H9 (cell line): ENCODE measurements around the gene PXYLP1. TPM values are rescaled to one million over a fixed set of nuclear protein-coding genes. Genes with fewer than 3 reads are reported as not detected.
A peak's percentile ranks its signal among the peaks of the same experiment; 100 is the strongest.

Experiments
- DNase-seq: peaks from one replicate; pipeline ENCODE4 v3.0.0-alpha.2; 2017
- H2AFZ ChIP-seq: one replicate; pipeline ENCODE4 v1.6.1; 2013; ENCODE audit warnings: mild to moderate bottlenecking, low read length, control low read depth, moderate library complexity
- H2AK5ac ChIP-seq: 2 replicates; pipeline ENCODE4 v1.6.1; 2013; ENCODE audit warnings: low read length, control low read depth, mixed read lengths; ENCODE audit not compliant: insufficient read length
- H2BK120ac ChIP-seq: one replicate; pipeline ENCODE4 v1.6.1; 2013; ENCODE audit warnings: low read depth, mild to moderate bottlenecking, low read length, control low read depth, inconsistent platforms; ENCODE audit not compliant: poor library complexity, severe bottlenecking
- H2BK12ac ChIP-seq: 2 replicates; pipeline ENCODE4 v1.6.1; 2013; ENCODE audit warnings: low read length, control low read depth, mixed read lengths, low read depth; ENCODE audit not compliant: insufficient read length
- H2BK15ac ChIP-seq: 2 replicates; pipeline ENCODE4 v1.6.1; 2013; ENCODE audit warnings: low read depth, low read length, control low read depth
- H2BK20ac ChIP-seq: one replicate; pipeline ENCODE4 v1.6.1; 2013; ENCODE audit warnings: low read depth, mild to moderate bottlenecking, low read length, control low read depth, inconsistent platforms; ENCODE audit not compliant: poor library complexity, severe bottlenecking
- H2BK5ac ChIP-seq: 2 replicates; pipeline ENCODE4 v1.6.1; 2013; ENCODE audit warnings: low read length, control low read depth, mixed read lengths; ENCODE audit not compliant: insufficient read length
- H3K14ac ChIP-seq: 2 replicates; pipeline ENCODE4 v1.6.1; 2013; ENCODE audit warnings: low read length, control low read depth; ENCODE audit not compliant: insufficient read depth
- H3K18ac ChIP-seq: 2 replicates; pipeline ENCODE4 v1.6.1; 2013; ENCODE audit warnings: low read depth, mild to moderate bottlenecking, mixed read lengths, low read length, control low read depth; ENCODE audit not compliant: insufficient read length
- H3K23ac ChIP-seq: 2 replicates; pipeline ENCODE4 v1.6.1; 2013; ENCODE audit warnings: low read length, control low read depth, mixed read lengths, low read depth; ENCODE audit not compliant: insufficient read length
- H3K23me2 ChIP-seq: 2 replicates; pipeline ENCODE4 v1.6.1; 2013; ENCODE audit warnings: low read depth, mild to moderate bottlenecking, mixed read lengths, low read length, control low read depth; ENCODE audit not compliant: insufficient read length, poor library complexity, severe bottlenecking
- H3K27ac ChIP-seq: 2 replicates; pipeline ENCODE4 v1.5.1; 2013; ENCODE audit warnings: low read length, control low read depth, mixed read lengths, low read depth; ENCODE audit not compliant: insufficient read length
- H3K27me3 ChIP-seq: 2 replicates; pipeline ENCODE4 v1.6.1; 2013; ENCODE audit warnings: low read length, control low read depth, inconsistent platforms; ENCODE audit not compliant: insufficient read depth
- H3K4ac ChIP-seq: 2 replicates; pipeline ENCODE4 v1.6.1; 2013; ENCODE audit warnings: low read depth, mild to moderate bottlenecking, control low read depth, inconsistent platforms, low read length, moderate library complexity
- H3K4me1 ChIP-seq: 2 replicates; pipeline ENCODE4 v1.6.1; 2013; ENCODE audit warnings: low read length, control low read depth, inconsistent platforms; ENCODE audit not compliant: insufficient read depth
- H3K4me2 ChIP-seq: 2 replicates; pipeline ENCODE4 v1.6.1; 2013; ENCODE audit warnings: low read length, control low read depth, mixed read lengths; ENCODE audit not compliant: insufficient read length, insufficient read depth
- H3K56ac ChIP-seq: 2 replicates; pipeline ENCODE4 v1.6.1; 2013; ENCODE audit warnings: low read depth, mild to moderate bottlenecking, mixed read lengths, low read length, control low read depth; ENCODE audit not compliant: insufficient read length
- H3K79me1 ChIP-seq: 2 replicates; pipeline ENCODE4 v1.6.1; 2013; ENCODE audit warnings: low read depth, mild to moderate bottlenecking, moderate library complexity, low read length, control low read depth, inconsistent platforms; ENCODE audit not compliant: insufficient read depth, poor library complexity, severe bottlenecking
- H3K79me2 ChIP-seq: 2 replicates; pipeline ENCODE4 v1.6.1; 2013; ENCODE audit warnings: low read length, control low read depth, inconsistent platforms; ENCODE audit not compliant: insufficient read depth
- H3K9ac ChIP-seq: 2 replicates; pipeline ENCODE4 v1.6.1; 2013; ENCODE audit warnings: low read length, control low read depth, mixed read lengths; ENCODE audit not compliant: insufficient read length; ENCODE audit errors: extremely low read depth
- H3K9me3 ChIP-seq: one replicate; pipeline ENCODE4 v1.6.1; 2013; ENCODE audit warnings: low read depth, low read length, inconsistent platforms; ENCODE audit not compliant: control insufficient read depth
- H3T11ph ChIP-seq: one replicate; pipeline ENCODE4 v1.6.1; 2013; ENCODE audit warnings: mild to moderate bottlenecking, low read length, control low read depth, inconsistent platforms
- H4K20me1 ChIP-seq: one replicate; pipeline ENCODE4 v1.6.1; 2013; ENCODE audit not compliant: control insufficient read depth, insufficient read length, insufficient read depth
- H4K5ac ChIP-seq: 2 replicates; pipeline ENCODE4 v1.6.1; 2013; ENCODE audit warnings: low read depth, mild to moderate bottlenecking, mixed read lengths, low read length, control low read depth; ENCODE audit not compliant: insufficient read length
- H4K8ac ChIP-seq: replicated peaks from 2 replicates; pipeline ENCODE4 v1.6.1; 2013; ENCODE audit warnings: low read length, control low read depth, mixed read lengths, low read depth; ENCODE audit not compliant: insufficient read length
- H4K91ac ChIP-seq: 2 replicates; pipeline ENCODE4 v1.6.1; 2013; ENCODE audit warnings: low read depth, mild to moderate bottlenecking, moderate library complexity, mixed read lengths, low read length, control low read depth; ENCODE audit not compliant: insufficient read length
- H3K27ac Mint-ChIP-seq, 3 experiments: 2 replicates in 2 of 3; 3 replicates in 1 of 3; pipeline ENCODE4 v1.8.0; 2020 to 2021; ENCODE audit warnings: mixed read lengths in 3 of 3, mild to moderate bottlenecking in 1 of 3, moderate library complexity in 1 of 3
- H3K27me3 Mint-ChIP-seq: 2 replicates; pipeline ENCODE4 v1.8.0; 2021; ENCODE audit warnings: low read depth, mild to moderate bottlenecking, moderate library complexity, mixed read lengths
- H3K36me3 Mint-ChIP-seq, 3 experiments: 2 replicates in 2 of 3; 3 replicates in 1 of 3; pipeline ENCODE4 v1.8.0; 2020 to 2021; ENCODE audit warnings: low read depth in 3 of 3, mixed read lengths in 3 of 3; ENCODE audit not compliant: insufficient read depth in 1 of 3
- H3K4me1 Mint-ChIP-seq, 2 experiments: 2 replicates each; pipeline ENCODE4 v1.8.0; 2020; ENCODE audit warnings: mixed read lengths in 2 of 2
- H3K4me3 Mint-ChIP-seq, 2 experiments: 2 replicates in 1 of 2; 3 replicates in 1 of 2; pipeline ENCODE4 v1.8.0; 2020 to 2021; ENCODE audit warnings: mild to moderate bottlenecking in 2 of 2, mixed read lengths in 2 of 2, moderate library complexity in 1 of 2
- H3K9me3 Mint-ChIP-seq, 2 experiments: 2 replicates in 1 of 2; 3 replicates in 1 of 2; pipeline ENCODE4 v1.8.0; 2020; ENCODE audit warnings: mild to moderate bottlenecking in 2 of 2, mixed read lengths in 2 of 2, moderate library complexity in 1 of 2
- WGBS: extraction: QIAGEN DNeasy Blood & Tissue Kit; methylation state at CpG from one replicate; pipeline ENCODE4 v1.1.7; 2013; ENCODE audit warnings: missing lambda C conversion rate, low lambda C conversion rate, mixed read lengths; ENCODE audit not compliant: insufficient read length; ENCODE audit errors: extremely low coverage; 5-methylcytosine and 5-hydroxymethylcytosine counted together
- total RNA-seq: library from RNA; stranded (reverse); gene quantifications from 2 replicates; pipeline ENCODE4 v1.2.1, GENCODE V29; 2021
- TF ChIP-seq, protein P1 (sequence below): fragments of 200-600 bp; sonication (generic); conservative IDR thresholded peaks from 3 replicates; pipeline ENCODE4 v1.8.0; 2021; ENCODE audit warnings: antibody characterized with exemption, mild to moderate bottlenecking

PXYLP1 gene
- total RNA-seq, 1 experiment from 2014 or later, result 17.9 TPM

- Histone ChIP-seq H2AFZ (no peak overlapping the region), H2BK20ac (no peak overlapping the region), H3K27me3 (no peaks in the 10 kb centered on the region), H3K27ac (no peak overlapping the region), H4K20me1 (no peaks in the 10 kb centered on the region), H3K23me2 (no peaks in the 10 kb centered on the region), H3K14ac (no peak overlapping the region), H3K56ac (no peak overlapping the region), H4K8ac (no peak overlapping the region), H2BK5ac (no peak overlapping the region), H2AK5ac (no peak overlapping the region), H3K4me2 (no peak overlapping the region), H3K18ac (no peak overlapping the region), H2BK12ac (no peak overlapping the region), H3T11ph (no peak overlapping the region), H3K79me2 (no peaks in the 10 kb centered on the region), H3K9me3 (no peaks in the 10 kb centered on the region), H3K79me1 (no peaks in the 10 kb centered on the region), H3K4me1 (no peaks in the 10 kb centered on the region; the same call in 1 of the 2 replicates), H3K9ac (no peak overlapping the region), H3K4ac (no peak overlapping the region), H3K23ac (no peak overlapping the region), H2BK15ac (no peak overlapping the region), H4K5ac (no peak overlapping the region), H2BK120ac (no peak overlapping the region), H4K91ac (no peak overlapping the region)
- DNase-seq, result peak; percentile 10
- Mint-ChIP-seq H3K36me3 (peaks cover 0 to 2% (median 0%) of the 10 kb centered on the region in 3 experiments; a peak in 1 of 7 replicates), H3K4me3 (no peak overlapping the region; a peak in 1 of 5 replicates), H3K9me3 (no peaks in the 10 kb centered on the region), H3K27me3 (no peaks in the 10 kb centered on the region), H3K4me1 (peaks cover 16 to 17% of the 10 kb centered on the region in 2 experiments), H3K27ac (no peak overlapping the region)
- TF ChIP-seq, protein P1, sequence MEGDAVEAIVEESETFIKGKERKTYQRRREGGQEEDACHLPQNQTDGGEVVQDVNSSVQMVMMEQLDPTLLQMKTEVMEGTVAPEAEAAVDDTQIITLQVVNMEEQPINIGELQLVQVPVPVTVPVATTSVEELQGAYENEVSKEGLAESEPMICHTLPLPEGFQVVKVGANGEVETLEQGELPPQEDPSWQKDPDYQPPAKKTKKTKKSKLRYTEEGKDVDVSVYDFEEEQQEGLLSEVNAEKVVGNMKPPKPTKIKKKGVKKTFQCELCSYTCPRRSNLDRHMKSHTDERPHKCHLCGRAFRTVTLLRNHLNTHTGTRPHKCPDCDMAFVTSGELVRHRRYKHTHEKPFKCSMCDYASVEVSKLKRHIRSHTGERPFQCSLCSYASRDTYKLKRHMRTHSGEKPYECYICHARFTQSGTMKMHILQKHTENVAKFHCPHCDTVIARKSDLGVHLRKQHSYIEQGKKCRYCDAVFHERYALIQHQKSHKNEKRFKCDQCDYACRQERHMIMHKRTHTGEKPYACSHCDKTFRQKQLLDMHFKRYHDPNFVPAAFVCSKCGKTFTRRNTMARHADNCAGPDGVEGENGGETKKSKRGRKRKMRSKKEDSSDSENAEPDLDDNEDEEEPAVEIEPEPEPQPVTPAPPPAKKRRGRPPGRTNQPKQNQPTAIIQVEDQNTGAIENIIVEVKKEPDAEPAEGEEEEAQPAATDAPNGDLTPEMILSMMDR, result no peak
- no CpG with 5 or more reads among the region's 5 CpGs for WGBS
Measured at GRCh38 chr3:141255137-141255845, 23.7 kb downstream of the PXYLP1 start.
